ENCODE measurements around the gene BCL11B. TPM values are rescaled to one million over a fixed set of nuclear protein-coding genes. Genes with fewer than 3 reads are reported as not detected.
A peak's percentile ranks its signal among the peaks of the same experiment; 100 is the strongest.

BCL11B gene
- total RNA-seq (2021; fragmentation: NEBNext Ultra II Directional; extraction: Animal tissue kit (Norgen Biotek cat#: 25700)) (5.9 TPM in 2 replicates), polyA plus RNA-seq (2011; rRNA removed) (0.63 and 0.80 TPM in 2 replicates), polyA minus RNA-seq (2011; rRNA and poly(A)+ RNA removed) (1.7 and 1.9 TPM in 2 replicates)
- polyA plus RNA-seq (2011; cell fraction: cytosol; rRNA removed) = 0.85 TPM
- polyA plus RNA-seq (2011; cell fraction: nucleus; rRNA removed) = 1.5 TPM
- 1.1 to 2.2 TPM (median 1.2 TPM) in 4 replicates for polyA plus RNA-seq (2012, experiment 1 of 2)
- 0.22 TPM for polyA plus RNA-seq (2012, experiment 2 of 2)
- 2.1 TPM for polyA plus RNA-seq (2013, experiment 1 of 2)
- polyA plus RNA-seq (2013, experiment 2 of 2) = 2.1 TPM
- 3.2 TPM for polyA minus RNA-seq (2011; cell fraction: cytosol; rRNA and poly(A)+ RNA removed)
- 4.1 TPM for polyA minus RNA-seq (2011; cell fraction: nucleus; rRNA and poly(A)+ RNA removed)
- long read RNA-seq, experiment 1, partial matches to known transcripts = 0 of 1 reads
- long read RNA-seq, experiment 1, other reads (novel, unspliced or antisense) = 1 of 1 reads
- long read RNA-seq, experiment 2, partial matches to known transcripts = 0 of 1 reads
- long read RNA-seq, experiment 2, other reads (novel, unspliced or antisense) = 1 of 1 reads

DNA sequence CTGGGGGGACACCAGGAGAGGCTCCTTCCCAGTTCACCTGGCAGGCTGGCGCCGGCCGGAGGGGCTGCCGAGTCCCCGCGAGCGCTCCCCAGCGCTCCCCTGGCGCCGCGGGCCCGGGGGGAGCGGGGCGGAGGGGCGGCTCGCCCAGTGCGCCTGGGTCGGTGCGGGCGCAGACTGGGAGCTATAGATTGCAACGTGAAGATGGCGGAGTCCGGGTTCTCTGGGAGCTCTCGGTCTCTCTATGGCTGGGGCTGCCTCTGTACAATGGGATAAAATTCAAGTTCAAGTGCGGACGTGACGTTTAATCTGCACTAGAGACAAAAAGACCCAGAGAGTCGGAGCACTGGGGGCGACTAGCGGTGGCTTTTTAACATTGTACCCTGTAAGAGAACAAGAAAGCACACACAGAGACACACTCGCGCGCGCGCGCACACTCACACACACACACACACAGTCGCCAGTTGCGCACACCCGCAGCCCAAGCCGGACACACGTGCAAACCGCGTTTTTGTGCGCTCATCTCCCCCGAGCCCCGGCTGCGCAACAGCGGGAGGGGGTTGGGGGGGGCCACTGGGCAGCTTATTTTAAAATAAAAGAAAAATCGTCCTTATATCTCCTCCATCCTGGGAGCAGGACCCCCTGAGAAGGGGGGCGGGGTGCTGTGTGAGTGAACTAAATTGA, at the start of gene BCL11B:
TSS of gene BCL11B (minus strand) at position 247 of the 681 bp plus-strand sequence. CDS start 979 bp downstream, outside the sequence.
- no peaks in the 10 kb centered on the region for H3K9me3 ChIP-seq (ENCODE audit: insufficient read depth in 2 of 2, low read depth in 1 of 2, low read length in 1 of 2)
- H3K79me2 ChIP-seq (ENCODE audit: control insufficient read depth in 1 of 2, insufficient read depth in 2 of 2, low read length in 2 of 2) = peaks cover 0 to 20% of the 10 kb centered on the region in 2 experiments; a peak in 2 of 4 replicates
- H2BK5ac ChIP-seq (ENCODE audit: low read depth, low read length) = peak within 1 kb of the TSS; percentile 60; the same call in 1 of the 2 replicates
- H2BK20ac ChIP-seq (ENCODE audit: low read length) = no peak within 1 kb of the TSS
- peak; percentile 28 for FAIRE-seq
- no peak within 1 kb of the TSS for H3K14ac ChIP-seq (ENCODE audit: insufficient read length)
- H2AFZ ChIP-seq (ENCODE audit: low read length) = 0 out of 2 replicates have a peak within 1 kb of the TSS, but pooled peaks have one; percentile 2
- no peaks in the 10 kb centered on the region for H4K20me1 ChIP-seq (replicated peaks in 1 of 2; ENCODE audit: control insufficient read depth in 1 of 2, insufficient read depth in 2 of 2, low read length in 2 of 2)
- peaks cover 9 to 21% (median 14%) of the 10 kb centered on the region in 4 experiments for H3K4me1 ChIP-seq (replicated peaks in 1 of 4; ENCODE audit: control insufficient read depth in 3 of 4, insufficient read depth in 4 of 4, low read length in 3 of 4)
- H3K23me2 ChIP-seq (ENCODE audit: low read depth, low read length) = peaks cover 24% of the 10 kb centered on the region
- no peak within 1 kb of the TSS for H2AK5ac ChIP-seq (ENCODE audit: low read depth, low read length)
- H3K4me2 ChIP-seq (ENCODE audit: insufficient read depth in 1 of 2, low read depth in 2 of 2, low read length in 2 of 2) = peak within 1 kb of the TSS; percentile 88 to 89
- CTCF ChIA-PET (ENCODE audit: partially characterized antibody) = interaction anchor here (0.7 to 1.3 kb wide), 10 partner anchors 9 to 177 kb away, joined by 3 to 5 read pairs (median 3); no protein-coding TSS in a partner anchor
- H3K23ac ChIP-seq (ENCODE audit: insufficient read length) = no peak within 1 kb of the TSS
- peaks cover 0 to 15% (median 5%) of the 10 kb centered on the region in 4 experiments; a peak in 4 of 7 replicates for H3K27me3 ChIP-seq (replicated peaks in 1 of 4; ENCODE audit: control insufficient read depth in 3 of 4, extremely low read depth in 1 of 4, insufficient read depth in 3 of 4, low read length in 3 of 4)
- WGBS, 2 experiments (ENCODE audit: extremely low coverage in 1 of 2, insufficient coverage in 1 of 2, insufficient read length in 1 of 2, insufficient replicate concordance in 2 of 2, low coverage in 1 of 2, low lambda C conversion rate in 2 of 2, missing lambda C conversion rate in 1 of 2) = 2% methylated on average over 40 of the region's 50 CpGs; no CpG with 5 or more reads in 1 of the 2 experiments
- no peak within 1 kb of the TSS for H2BK120ac ChIP-seq (replicated peaks; ENCODE audit: low read depth, low read length)
- POLR2A ChIA-PET (ENCODE audit: partially characterized antibody) = interaction anchor here (0.7 to 2.1 kb wide), 7 partner anchors 11 to 103 kb away, joined by 3 to 6 read pairs (median 3); no protein-coding TSS in a partner anchor
- peak within 1 kb of the TSS; percentile 19 for H3K56ac ChIP-seq (replicated peaks; ENCODE audit: insufficient read length, low read depth, low read length)
- peak within 1 kb of the TSS; percentile 46; the same call in 1 of the 2 replicates for H4K8ac ChIP-seq (ENCODE audit: extremely low read depth, insufficient read depth, low read length)
- H3K4ac ChIP-seq (replicated peaks; ENCODE audit: insufficient read length, low read depth, low read length) = no peak within 1 kb of the TSS
- DNase-seq (ENCODE audit: low read depth in 1 of 2, low spot score in 2 of 2) = peak in 1 of 2 experiments; percentile 84
- 0 out of 2 replicates have a peak, but pooled peaks cover 3% of the 10 kb centered on the region for H3K79me1 ChIP-seq (ENCODE audit: low read depth, low read length)
- no peak within 1 kb of the TSS for H2BK15ac ChIP-seq (ENCODE audit: low read length)
- H3K4me3 ChIP-seq (ENCODE audit: extremely low read depth in 1 of 4, insufficient read depth in 2 of 4, low read depth in 3 of 4, low read length in 4 of 4) = peak within 1 kb of the TSS; percentile 55 to 76 (median 65)
- peak within 1 kb of the TSS; percentile 69 for H4K5ac ChIP-seq (ENCODE audit: insufficient read length, low read depth, low read length)
- no peak within 1 kb of the TSS; the same call in 1 of the 2 replicates for H2BK12ac ChIP-seq (ENCODE audit: low read depth, low read length)
- H3K18ac ChIP-seq (ENCODE audit: extremely low read depth, low read length) = peak within 1 kb of the TSS; percentile 66
- H3K36me3 ChIP-seq (ENCODE audit: control insufficient read depth in 2 of 4, insufficient read depth in 4 of 4, low read length in 3 of 4) = no peaks in the 10 kb centered on the region
- H4K91ac ChIP-seq (replicated peaks; ENCODE audit: insufficient read length, low read length) = peak within 1 kb of the TSS; percentile 53
- H3K27ac ChIP-seq (ENCODE audit: low read depth, low read length) = no peak within 1 kb of the TSS
- H3K9ac ChIP-seq (replicated peaks in 1 of 4; ENCODE audit: extremely low read depth in 1 of 4, low read depth in 3 of 4, low read length in 3 of 4) = peak within 1 kb of the TSS; percentile 20 to 79 (median 49); a peak in 3 of 7 replicates
- peak; percentile 48 for TF ChIP-seq BACH1 (IDR thresholded peaks at IDR 0.05; ENCODE audit: low read length)
- TF ChIP-seq BRCA1 (IDR thresholded peaks at IDR 0.05; ENCODE audit: low read depth, low read length) = no peak
- peak; percentile 46 to 54 for TF ChIP-seq RAD21 (IDR thresholded peaks at IDR 0.05 in 1 of 2, conservative IDR thresholded peaks at IDR 0.05 in 1 of 2; ENCODE audit: low read depth in 2 of 2, low read length in 2 of 2)
- TF ChIP-seq YY1 (IDR thresholded peaks at IDR 0.05; ENCODE audit: low read depth, low read length) = no peak
- TF ChIP-seq RBBP5 (IDR thresholded peaks at IDR 0.05; ENCODE audit: borderline replicate concordance, low read depth, low read length) = peak; percentile 32; the same call in 1 of the 2 replicates
- no peak for TF ChIP-seq TEAD4 (IDR thresholded peaks at IDR 0.05; ENCODE audit: low read depth, low read length)
- TF ChIP-seq GTF2F1 (IDR thresholded peaks at IDR 0.05; ENCODE audit: borderline replicate concordance, low read depth, low read length) = no peak
- no peak for TF ChIP-seq EP300 (IDR thresholded peaks at IDR 0.05; ENCODE audit: borderline replicate concordance in 1 of 2, low read depth in 2 of 2, low read length in 2 of 2)

Measured in H1 (cell line).